HEK293 (cell line): ENCODE measurements around the gene VEZF1.

Experiments
- BCL11B ChIP-seq: fragments of 450-650 bp; formaldehyde crosslinking; IDR thresholded peaks from 2 replicates; pipeline ENCODE4 v1.5.1; 2016; ENCODE audit warnings: low read depth, missing biosample characterization, missing genetic modification characterization
- TCF7L2 ChIP-seq: IDR thresholded peaks from 2 replicates; pipeline ENCODE4 v1.6.1; 2011; ENCODE audit warnings: low read depth, mild to moderate bottlenecking, inconsistent platforms, low read length, moderate library complexity, borderline replicate concordance
- ZBTB7A ChIP-seq: fragments of 450-650 bp; formaldehyde crosslinking; IDR thresholded peaks from 2 replicates; pipeline ENCODE4 v1.5.1; 2016; ENCODE audit warnings: low read depth, missing biosample characterization, missing genetic modification characterization

DNA sequence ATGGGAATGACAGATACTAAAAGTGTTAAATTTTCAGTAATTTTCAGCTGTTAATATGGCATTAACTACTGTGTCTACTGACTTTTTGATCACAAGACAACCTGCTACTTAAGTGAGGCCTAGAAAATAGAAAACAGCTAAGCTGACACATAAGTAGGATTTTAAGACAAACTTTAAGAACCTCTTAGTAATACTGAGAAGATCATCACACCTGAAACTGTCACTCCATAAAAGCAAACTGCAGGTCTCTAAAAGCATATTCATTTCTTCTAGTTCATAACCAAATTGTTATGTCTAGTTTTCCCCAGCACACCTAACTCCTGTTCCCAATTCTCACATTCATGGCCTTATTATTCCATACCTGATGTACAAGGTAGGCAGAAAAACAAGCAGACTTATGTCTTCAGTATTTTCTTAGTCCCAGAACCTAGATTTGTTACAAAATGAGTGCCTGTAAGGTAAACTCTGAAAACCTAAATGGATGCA lies 11.0 kb upstream of the VEZF1 start:
- TF ChIP-seq TCF7L2: no peak
- TF ChIP-seq ZBTB7A: no peak
- no peak for TF ChIP-seq BCL11B (tag by site-specific recombination)
